Activated CD4-positive, alpha-beta T cell treated with anti-CD3 and anti-CD28 coated beads, Interleukin-2, amount 10 ng/mL, durations not matched to agents 7 days and 5 days (primary cell): ENCODE data around the gene KCTD16. TPM values are rescaled to one million over a fixed set of nuclear protein-coding genes. Genes with fewer than 3 reads are reported as not detected.

Experiments
- CTCF ChIA-PET: fragments of 350-600 bp; sonication (Branson Sonifier 250); formaldehyde crosslinking; loops from one replicate; lab custom pipeline; 2021; ENCODE audit warnings: antibody characterized with exemption; lab: Charles Lee
- POLR2A ChIA-PET: fragments of 350-600 bp; sonication (Branson Sonifier 250); formaldehyde crosslinking; loops from one replicate; lab custom pipeline; 2021; ENCODE audit warnings: antibody characterized with exemption; lab: Charles Lee
- DNase-seq: peaks from one replicate; pipeline ENCODE4 v3.0.0-alpha.2; 2020
- H3K27ac Mint-ChIP-seq: one replicate; pipeline ENCODE4 v1.8.0; 2021; ENCODE audit warnings: mild to moderate bottlenecking, moderate library complexity, mixed read lengths
- H3K27me3 Mint-ChIP-seq: one replicate; pipeline ENCODE4 v1.8.0; 2021; ENCODE audit warnings: mixed read lengths
- H3K36me3 Mint-ChIP-seq: one replicate; pipeline ENCODE4 v1.8.0; 2021; ENCODE audit warnings: low read depth, mixed read lengths
- H3K4me1 Mint-ChIP-seq: one replicate; pipeline ENCODE4 v1.8.0; 2021; ENCODE audit warnings: mixed read lengths
- H3K4me3 Mint-ChIP-seq: one replicate; pipeline ENCODE4 v1.8.0; 2021; ENCODE audit warnings: mild to moderate bottlenecking, moderate library complexity, mixed read lengths
- H3K9me3 Mint-ChIP-seq: one replicate; pipeline ENCODE4 v1.8.0; 2021; ENCODE audit warnings: mixed read lengths
- total RNA-seq, 2 experiments: library from RNA; stranded (reverse); gene quantifications; one replicate each; pipeline ENCODE4 v1.2.3, GENCODE V29; 2021

KCTD16 gene
- total RNA-seq, result under 1 TPM; 0.08 to 0.15 TPM

GRCh38 chr5:144170276-144171024, at the start of gene KCTD16, which contains the start of gene YIPF5:
Gene KCTD16 (plus strand): TSS chr5:144170873.
Gene YIPF5 (minus strand): TSS chr5:144170659. CDS start chr5:144169955, 704 bp downstream.
- H3K27ac Mint-ChIP-seq, result peak within 1 kb of the TSS; percentile 89
- POLR2A ChIA-PET, result interaction anchor here (0.5 to 1.8 kb wide), 2 partner anchors 18 to 898 kb away, joined by 6 read pairs; no protein-coding TSS in a partner anchor
- DNase-seq, result peak; percentile 98
- H3K27me3 Mint-ChIP-seq, result peaks cover 5% of the 10 kb centered on the region
- H3K36me3 Mint-ChIP-seq, result peaks cover 21% of the 10 kb centered on the region
- no peaks in the 10 kb centered on the region for H3K9me3 Mint-ChIP-seq
- H3K4me1 Mint-ChIP-seq, result peaks cover 42% of the 10 kb centered on the region
- CTCF ChIA-PET, result interaction anchor here (0.5 to 1.5 kb wide), 5 partner anchors 11 to 278 kb away, joined by 3 to 4 read pairs (median 3); no protein-coding TSS in a partner anchor
- peak within 1 kb of the TSS; percentile 83 for H3K4me3 Mint-ChIP-seq

- no peak for DNase-seq
- Mint-ChIP-seq H3K36me3 (no peaks in the 10 kb centered on the region), H3K27ac (no peak overlapping the region), H3K9me3 (no peaks in the 10 kb centered on the region), H3K4me1 (no peaks in the 10 kb centered on the region), H3K27me3 (peaks cover 3% of the 10 kb centered on the region), H3K4me3 (no peak overlapping the region)
- ChIA-PET POLR2A (no interaction called here), CTCF (interaction anchor here (0.9 to 1.2 kb wide), 2 partner anchors 70 to 144 kb away, joined by 3 read pairs; no protein-coding TSS in a partner anchor)
Measured at GRCh38 chr5:144121577-144121976, 49.1 kb upstream of the KCTD16 start.

GRCh38 chr5:144122081-144122480, 48.6 kb upstream of the KCTD16 start:
- H3K27me3 Mint-ChIP-seq, result peaks cover 3% of the 10 kb centered on the region
- ChIA-PET CTCF (interaction anchor here (1.2 kb wide), 1 partner anchor 144 kb away, joined by 3 read pairs; no protein-coding TSS in a partner anchor), POLR2A (no interaction called here)
- DNase-seq, result no peak
- H3K36me3 Mint-ChIP-seq, result no peaks in the 10 kb centered on the region
- H3K4me1 Mint-ChIP-seq, result no peaks in the 10 kb centered on the region
- H3K9me3 Mint-ChIP-seq, result no peaks in the 10 kb centered on the region
- no peak overlapping the region for H3K4me3 Mint-ChIP-seq
- no peak overlapping the region for H3K27ac Mint-ChIP-seq

GRCh38 chr5:144122641-144123040, 48.0 kb upstream of the KCTD16 start:
- Mint-ChIP-seq H3K4me1 (no peaks in the 10 kb centered on the region), H3K27me3 (peaks cover 3% of the 10 kb centered on the region), H3K4me3 (no peak overlapping the region), H3K9me3 (no peaks in the 10 kb centered on the region), H3K27ac (no peak overlapping the region), H3K36me3 (no peaks in the 10 kb centered on the region)
- ChIA-PET CTCF (no interaction called here), POLR2A (no interaction called here)
- no peak for DNase-seq

GRCh38 chr5:144125163-144125726, 45.4 kb upstream of the KCTD16 start:
- Mint-ChIP-seq H3K9me3 (no peaks in the 10 kb centered on the region), H3K27me3 (no peaks in the 10 kb centered on the region), H3K4me3 (no peak overlapping the region), H3K4me1 (no peaks in the 10 kb centered on the region), H3K27ac (no peak overlapping the region), H3K36me3 (no peaks in the 10 kb centered on the region)
- POLR2A ChIA-PET, result no interaction called here
- CTCF ChIA-PET, result no interaction called here
- no peak for DNase-seq

- no peaks in the 10 kb centered on the region for H3K36me3 Mint-ChIP-seq
- no peaks in the 10 kb centered on the region for H3K4me1 Mint-ChIP-seq
- H3K9me3 Mint-ChIP-seq, result no peaks in the 10 kb centered on the region
- no peak for DNase-seq
- ChIA-PET CTCF (interaction anchor here (0.7 to 1.5 kb wide), 2 partner anchors 67 to 78 kb away, joined by 3 read pairs; no protein-coding TSS in a partner anchor), POLR2A (no interaction called here)
- no peaks in the 10 kb centered on the region for H3K27me3 Mint-ChIP-seq
- no peak overlapping the region for H3K27ac Mint-ChIP-seq
- no peak overlapping the region for H3K4me3 Mint-ChIP-seq
Measured at GRCh38 chr5:144126707-144127106, 44.0 kb upstream of the KCTD16 start.

GRCh38 chr5:144128844-144129243, 41.8 kb upstream of the KCTD16 start:
- Mint-ChIP-seq H3K27ac (no peak overlapping the region), H3K36me3 (no peaks in the 10 kb centered on the region), H3K4me3 (no peak overlapping the region), H3K9me3 (no peaks in the 10 kb centered on the region), H3K4me1 (no peaks in the 10 kb centered on the region), H3K27me3 (peaks cover 1% of the 10 kb centered on the region)
- POLR2A ChIA-PET, result no interaction called here
- CTCF ChIA-PET, result interaction anchor here (0.6 kb wide), 1 partner anchor 156 kb away, joined by 4 read pairs; no protein-coding TSS in a partner anchor
- no peak for DNase-seq

GRCh38 chr5:144130306-144130705, 40.4 kb upstream of the KCTD16 start:
- Mint-ChIP-seq H3K4me1 (no peaks in the 10 kb centered on the region), H3K36me3 (no peaks in the 10 kb centered on the region), H3K4me3 (no peak overlapping the region), H3K9me3 (no peaks in the 10 kb centered on the region), H3K27ac (no peak overlapping the region), H3K27me3 (peaks cover 1% of the 10 kb centered on the region)
- CTCF ChIA-PET, result no interaction called here
- POLR2A ChIA-PET, result no interaction called here
- DNase-seq, result no peak

- H3K9me3 Mint-ChIP-seq, result no peaks in the 10 kb centered on the region
- POLR2A ChIA-PET, result no interaction called here
- CTCF ChIA-PET, result no interaction called here
Measured at GRCh38 chr5:144131261-144131660, 39.4 kb upstream of the KCTD16 start.

GRCh38 chr5:144133050-144133633, 37.5 kb upstream of the KCTD16 start:
- no peaks in the 10 kb centered on the region for H3K36me3 Mint-ChIP-seq
- ChIA-PET CTCF (interaction anchor here (1.5 to 1.9 kb wide), 2 partner anchors 10 to 15 kb away, joined by 5 read pairs; no protein-coding TSS in a partner anchor), POLR2A (no interaction called here)
- H3K4me1 Mint-ChIP-seq, result no peaks in the 10 kb centered on the region
- H3K4me3 Mint-ChIP-seq, result no peak overlapping the region
- H3K27ac Mint-ChIP-seq, result no peak overlapping the region
- H3K27me3 Mint-ChIP-seq, result peaks cover 8% of the 10 kb centered on the region
- H3K9me3 Mint-ChIP-seq, result no peaks in the 10 kb centered on the region
- DNase-seq, result no peak

More at GRCh38 chr5:144131261-144131660, 39.4 kb upstream of the KCTD16 start:
- H3K36me3 Mint-ChIP-seq, result no peaks in the 10 kb centered on the region
- H3K4me3 Mint-ChIP-seq, result no peak overlapping the region
- H3K27me3 Mint-ChIP-seq, result peaks cover 1% of the 10 kb centered on the region
- H3K4me1 Mint-ChIP-seq, result no peaks in the 10 kb centered on the region
- no peak for DNase-seq
- H3K27ac Mint-ChIP-seq, result no peak overlapping the region

GRCh38 chr5:144134194-144134826, 36.4 kb upstream of the KCTD16 start:
- ChIA-PET CTCF (interaction anchor here (1.9 kb wide), 1 partner anchor 9 kb away, joined by 5 read pairs; no protein-coding TSS in a partner anchor), POLR2A (no interaction called here)
- no peaks in the 10 kb centered on the region for H3K36me3 Mint-ChIP-seq
- no peak overlapping the region for H3K4me3 Mint-ChIP-seq
- H3K4me1 Mint-ChIP-seq, result no peaks in the 10 kb centered on the region
- H3K9me3 Mint-ChIP-seq, result no peaks in the 10 kb centered on the region
- H3K27me3 Mint-ChIP-seq, result peaks cover 8% of the 10 kb centered on the region
- no peak for DNase-seq
- H3K27ac Mint-ChIP-seq, result no peak overlapping the region

- peaks cover 8% of the 10 kb centered on the region for H3K27me3 Mint-ChIP-seq
- no peaks in the 10 kb centered on the region for H3K4me1 Mint-ChIP-seq
- no peak overlapping the region for H3K4me3 Mint-ChIP-seq
- H3K9me3 Mint-ChIP-seq, result no peaks in the 10 kb centered on the region
- DNase-seq, result no peak
- ChIA-PET POLR2A (no interaction called here), CTCF (no interaction called here)
- no peaks in the 10 kb centered on the region for H3K36me3 Mint-ChIP-seq
- H3K27ac Mint-ChIP-seq, result no peak overlapping the region
Measured at GRCh38 chr5:144135113-144135762, 35.4 kb upstream of the KCTD16 start.
